ENCODE measurements around the gene TIPARP.

DNA sequence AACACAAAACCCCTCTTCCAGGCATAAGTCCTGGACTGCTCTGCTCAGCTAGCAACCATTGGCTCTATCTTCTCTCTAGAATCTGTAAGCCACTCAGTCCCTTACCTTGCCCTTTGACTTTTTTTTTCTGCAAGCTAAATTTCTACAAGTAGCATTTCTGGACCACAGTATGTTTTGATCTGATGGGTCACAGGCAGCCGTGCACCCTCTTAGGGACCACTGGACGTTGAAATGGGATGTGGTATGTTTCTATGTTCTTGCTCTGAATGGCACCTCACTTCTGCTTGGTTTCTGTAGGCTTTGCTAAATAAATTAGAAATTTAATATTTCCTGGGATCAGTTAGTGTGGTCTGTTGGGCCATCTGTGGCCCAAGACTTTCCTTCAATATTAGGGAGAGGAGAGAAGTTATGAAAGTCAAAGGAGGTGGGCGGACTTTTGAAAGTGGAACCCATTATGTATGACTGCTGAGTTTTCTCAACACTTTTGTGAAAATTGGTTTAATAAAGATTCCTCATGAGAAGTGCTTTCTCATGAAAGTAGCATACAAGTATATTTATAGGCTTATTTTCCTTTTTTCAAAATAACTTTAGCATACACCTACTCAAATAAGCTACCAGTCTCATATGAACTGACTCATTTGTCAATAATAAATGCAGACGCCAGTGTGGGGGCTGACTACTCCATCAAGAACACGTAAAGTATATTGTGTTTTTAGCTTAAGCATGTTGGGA, 18.4 kb upstream of the TIPARP start:
- TF ChIP-seq CTCF (conservative IDR thresholded peaks at IDR 0.05 in 1 of 2, IDR thresholded peaks at IDR 0.05 in 1 of 2; ENCODE audit: low read depth in 1 of 2, low read length in 2 of 2) (no peak), EZH2 (IDR thresholded peaks at IDR 0.05; ENCODE audit: low read length, missing control alignments) (no peak)
